K562 (cell line): ENCODE measurements around the gene METRN. TPM values are rescaled to one million over a fixed set of nuclear protein-coding genes. Genes with fewer than 3 reads are reported as not detected.

Experiments
- CHAMP1 ChIP-seq: fragments of 450-650 bp; IDR thresholded peaks from 2 replicates; pipeline ENCODE4 v1.6.1; 2016; ENCODE audit warnings: mild to moderate bottlenecking
- HMGXB4 ChIP-seq: sonication (generic); formaldehyde crosslinking; IDR thresholded peaks from 2 replicates; pipeline ENCODE4 v1.8.1; 2023; ENCODE audit warnings: mild to moderate bottlenecking, missing genetic modification reagents
- KHSRP ChIP-seq: fragments of 450-650 bp; IDR thresholded peaks from 2 replicates; pipeline ENCODE4 v1.6.1; 2017
- MCM3 ChIP-seq: fragments of 450-650 bp; IDR thresholded peaks from 2 replicates; pipeline ENCODE4 v1.6.1; 2016
- NONO ChIP-seq, 2 experiments: fragments of 200-400 bp in 1 of 2; fragments of 450-650 bp in 1 of 2; formaldehyde crosslinking in 1 of 2; IDR thresholded peaks; 2 replicates each; pipeline ENCODE4 v1.6.1; 2017; ENCODE audit warnings: low read depth in 2 of 2, mild to moderate bottlenecking in 2 of 2, moderate library complexity in 2 of 2, low read length in 1 of 2
- PPARD ChIP-seq: fragments of 250-450 bp; sonication (Bioruptor Pico); IDR thresholded peaks from 2 replicates; pipeline ENCODE4 v1.8.0; 2022; ENCODE audit warnings: inconsistent platforms, mild to moderate bottlenecking, moderate library complexity
- RHOXF2B ChIP-seq: fragments of 250-450 bp; sonication (Bioruptor Pico); conservative IDR thresholded peaks from 2 replicates; pipeline ENCODE4 v1.5.1; 2021
- SRSF3 ChIP-seq: fragments of 200-400 bp; formaldehyde crosslinking; IDR thresholded peaks from 2 replicates; pipeline ENCODE4 v1.6.1; 2016; ENCODE audit warnings: mild to moderate bottlenecking, low read length, moderate library complexity; ENCODE audit not compliant: insufficient read depth
- ZBTB26 ChIP-seq: fragments of 450-650 bp; formaldehyde crosslinking; IDR thresholded peaks from 2 replicates; pipeline ENCODE4 v1.4.0; 2022; ENCODE audit warnings: missing genetic modification characterization
- ZNF197 ChIP-seq: fragments of 200-800 bp; sonication (Bioruptor generic); IDR thresholded peaks from 2 replicates; pipeline ENCODE4 v1.6.1; 2016; ENCODE audit warnings: low read depth, missing genetic modification characterization, missing compliant biosample characterization
- ZNF24 ChIP-seq: fragments of 450-650 bp; IDR thresholded peaks from 2 replicates; pipeline ENCODE4 v1.6.1; 2016
- ZNF384 ChIP-seq: IDR thresholded peaks from 2 replicates; pipeline ENCODE4 v1.6.1; 2012; ENCODE audit warnings: low read depth, low read length, improper control_type of control experiment
- polyA plus RNA-seq, 8 experiments: library from polyadenylated mRNA; depleted of rRNA in 4 of 8; stranded (reverse) in 5 of 8; unstranded in 3 of 8; fragments of >200 nt; fragmentation: Nextera tagmentation in 2 of 8; fragmentation: Illumina TruSeq in 1 of 8; extraction: Ambion mirVana in 2 of 8; extraction: Trizol in 1 of 8; gene quantifications; 2 replicates each; pipeline versions ENCODE4 v1.2.1 to v1.2.3, GENCODE V29; 2011 to 2014; ENCODE audit warnings: inconsistent platforms in 1 of 8, missing spikeins in 1 of 8
- total RNA-seq, 7 experiments: library from RNA; depleted of rRNA in 6 of 7; stranded (reverse); fragments of >200 nt in 6 of 7; fragmentation: Illumina TruSeq in 2 of 7; extraction: Trizol in 2 of 7; gene quantifications; 2 replicates each; pipeline versions ENCODE4 v1.2.1 to v1.2.3, GENCODE V29; 2011 to 2021; ENCODE audit warnings: low replicate concordance in 1 of 7
- TF ChIP-seq, protein P1 (sequence below), 2 experiments: fragments of 450-650 bp in 1 of 2; sonication (generic) in 1 of 2; formaldehyde crosslinking in 1 of 2; IDR thresholded peaks in 1 of 2; conservative IDR thresholded peaks in 1 of 2; 2 replicates each; pipeline versions ENCODE4 v1.6.1 to v1.8.1; 2016 to 2023; ENCODE audit warnings: mild to moderate bottlenecking in 2 of 2, moderate library complexity in 2 of 2, inconsistent platforms in 1 of 2, missing genetic modification reagents in 1 of 2
- TF ChIP-seq, protein P2 (sequence below): fragments of 450-650 bp; formaldehyde crosslinking; IDR thresholded peaks from 2 replicates; pipeline ENCODE4 v1.4.0; 2020; ENCODE audit warnings: mild to moderate bottlenecking, moderate library complexity
- TF ChIP-seq, protein P3 (sequence below): sonication (generic); formaldehyde crosslinking; IDR thresholded peaks from 2 replicates; pipeline ENCODE4 v1.8.0; 2022; ENCODE audit warnings: mild to moderate bottlenecking, missing genetic modification reagents

The METRN gene
- total and polyA plus RNA-seq, 9 of the 15 experiments (the other 6 are each of a cell fraction or from before 2014, with no cell fraction given): 0.20 to 89.8 (median 15.4) TPM

DNA sequence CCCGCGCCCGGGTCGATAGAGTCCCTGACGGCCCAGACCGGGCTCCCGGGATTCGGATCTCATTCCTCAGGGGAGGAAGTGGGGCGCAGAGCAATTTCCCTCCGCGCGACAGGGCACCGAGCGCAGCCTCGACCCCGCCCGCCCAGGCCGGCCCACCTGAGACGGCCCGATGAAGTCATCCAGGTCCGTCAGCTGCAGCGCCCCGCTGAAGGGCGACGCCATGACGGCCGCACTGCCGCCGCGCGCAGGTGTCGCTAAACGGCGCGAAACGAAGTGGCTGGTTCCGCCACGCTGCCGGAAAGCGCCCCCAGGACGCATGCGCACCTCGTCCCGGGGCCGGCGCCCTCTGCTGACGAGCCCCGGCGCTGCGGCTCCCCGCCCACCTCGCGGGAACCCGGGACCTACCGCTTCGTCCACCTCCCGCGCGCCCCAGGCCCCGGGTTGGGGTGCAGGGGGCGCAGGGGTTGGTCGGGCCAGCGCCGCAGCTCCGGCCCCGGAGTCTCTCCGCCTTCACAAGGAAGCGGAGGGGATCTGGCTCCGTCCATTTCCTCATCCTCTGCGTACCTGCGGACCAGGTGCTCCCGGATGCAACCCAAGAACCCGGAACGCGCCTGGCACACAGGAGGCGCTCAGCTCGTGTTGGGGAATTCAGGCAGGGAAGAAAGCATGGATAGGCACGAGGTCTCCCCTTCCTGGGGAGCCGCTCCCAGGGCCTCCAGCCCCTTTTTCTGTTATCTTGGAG is 26.0 kb downstream of the METRN start, which contains the start of gene CIAO3 (continued):
- TF ChIP-seq, protein P1, sequence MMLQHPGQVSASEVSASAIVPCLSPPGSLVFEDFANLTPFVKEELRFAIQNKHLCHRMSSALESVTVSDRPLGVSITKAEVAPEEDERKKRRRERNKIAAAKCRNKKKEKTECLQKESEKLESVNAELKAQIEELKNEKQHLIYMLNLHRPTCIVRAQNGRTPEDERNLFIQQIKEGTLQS (IDR thresholded peaks at IDR 0.05): peak; percentile 91
- TF ChIP-seq, protein P1 (CRISPR knock-in tag; conservative IDR thresholded peaks at IDR 0.05): peak; percentile 81; the same call in 1 of the 2 replicates
- TF ChIP-seq PPARD (CRISPR knock-in tag) (no peak), MCM3 (peak; percentile 82; the same call in 1 of the 2 replicates), CHAMP1 (no peak), KHSRP (no peak), ZBTB26 (CRISPR knock-in tag) (no peak), ZNF197 (CRISPR knock-in tag) (no peak), SRSF3 (no peak), RHOXF2B (CRISPR knock-in tag) (no peak), ZNF384 (0 out of 2 replicates have a peak, but pooled peaks have one; percentile 6), NONO (IDR thresholded peaks at IDR 0.05; ENCODE audit: low read depth in 2 of 2, low read length in 1 of 2) (peak in 1 of 2 experiments; percentile 73; a peak in 3 of 4 replicates), HMGXB4 (peak; percentile 84; the same call in 1 of the 2 replicates), ZNF24 (peak; percentile 12; the same call in 1 of the 2 replicates)
- TF ChIP-seq, protein P2, sequence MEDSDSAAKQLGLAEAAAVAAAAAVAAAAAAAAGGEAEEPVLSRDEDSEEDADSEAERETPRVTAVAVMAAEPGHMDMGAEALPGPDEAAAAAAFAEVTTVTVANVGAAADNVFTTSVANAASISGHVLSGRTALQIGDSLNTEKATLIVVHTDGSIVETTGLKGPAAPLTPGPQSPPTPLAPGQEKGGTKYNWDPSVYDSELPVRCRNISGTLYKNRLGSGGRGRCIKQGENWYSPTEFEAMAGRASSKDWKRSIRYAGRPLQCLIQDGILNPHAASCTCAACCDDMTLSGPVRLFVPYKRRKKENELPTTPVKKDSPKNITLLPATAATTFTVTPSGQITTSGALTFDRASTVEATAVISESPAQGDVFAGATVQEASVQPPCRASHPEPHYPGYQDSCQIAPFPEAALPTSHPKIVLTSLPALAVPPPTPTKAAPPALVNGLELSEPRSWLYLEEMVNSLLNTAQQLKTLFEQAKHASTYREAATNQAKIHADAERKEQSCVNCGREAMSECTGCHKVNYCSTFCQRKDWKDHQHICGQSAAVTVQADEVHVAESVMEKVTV (CRISPR knock-in tag): no peak
- TF ChIP-seq, protein P3, sequence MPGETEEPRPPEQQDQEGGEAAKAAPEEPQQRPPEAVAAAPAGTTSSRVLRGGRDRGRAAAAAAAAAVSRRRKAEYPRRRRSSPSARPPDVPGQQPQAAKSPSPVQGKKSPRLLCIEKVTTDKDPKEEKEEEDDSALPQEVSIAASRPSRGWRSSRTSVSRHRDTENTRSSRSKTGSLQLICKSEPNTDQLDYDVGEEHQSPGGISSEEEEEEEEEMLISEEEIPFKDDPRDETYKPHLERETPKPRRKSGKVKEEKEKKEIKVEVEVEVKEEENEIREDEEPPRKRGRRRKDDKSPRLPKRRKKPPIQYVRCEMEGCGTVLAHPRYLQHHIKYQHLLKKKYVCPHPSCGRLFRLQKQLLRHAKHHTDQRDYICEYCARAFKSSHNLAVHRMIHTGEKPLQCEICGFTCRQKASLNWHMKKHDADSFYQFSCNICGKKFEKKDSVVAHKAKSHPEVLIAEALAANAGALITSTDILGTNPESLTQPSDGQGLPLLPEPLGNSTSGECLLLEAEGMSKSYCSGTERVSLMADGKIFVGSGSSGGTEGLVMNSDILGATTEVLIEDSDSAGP (CRISPR knock-in tag): no peak
